Right hindlimb (tissue), 1 donor: Measurements from ENCODE around the gene A2M.

ENCODE experiments used
- DNase-seq: peaks from one replicate; pipeline ENCODE4 v3.0.0-alpha.2; 2018

Gene A2M

DNA sequence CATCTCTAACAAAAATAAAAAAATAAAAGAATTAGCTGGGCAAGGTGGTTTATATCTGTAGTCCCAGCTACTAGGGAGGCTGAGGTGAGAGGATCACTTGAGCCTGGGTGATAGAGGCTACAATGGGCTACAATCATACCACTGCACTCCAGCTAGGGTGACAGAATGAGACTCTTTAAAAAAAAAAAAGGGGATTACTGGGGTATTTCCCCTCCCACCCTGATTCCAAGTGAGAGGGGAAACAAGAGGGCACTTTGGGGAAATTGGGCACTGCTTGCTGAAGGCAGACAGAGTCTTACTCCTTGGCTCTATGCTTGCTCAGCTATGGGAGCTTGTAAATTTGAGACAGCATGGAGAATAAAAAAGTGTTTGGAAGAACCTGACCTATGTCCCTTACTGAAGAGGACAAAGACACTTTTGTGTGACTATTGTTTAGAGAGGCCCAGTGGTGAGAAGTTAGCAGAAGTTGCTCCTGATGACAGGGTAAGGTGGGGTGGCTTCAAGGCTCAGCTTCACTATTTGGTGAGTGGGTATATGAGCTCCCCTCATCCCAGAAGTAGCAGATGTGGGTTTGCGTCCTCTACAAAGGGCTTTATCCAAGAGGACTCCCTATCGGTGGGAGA, 82.3 kb downstream of the A2M start:
- no peak for DNase-seq

GRCh38 chr12:9032202-9032964, 83.3 kb downstream of the A2M start:
- no peak for DNase-seq

DNA sequence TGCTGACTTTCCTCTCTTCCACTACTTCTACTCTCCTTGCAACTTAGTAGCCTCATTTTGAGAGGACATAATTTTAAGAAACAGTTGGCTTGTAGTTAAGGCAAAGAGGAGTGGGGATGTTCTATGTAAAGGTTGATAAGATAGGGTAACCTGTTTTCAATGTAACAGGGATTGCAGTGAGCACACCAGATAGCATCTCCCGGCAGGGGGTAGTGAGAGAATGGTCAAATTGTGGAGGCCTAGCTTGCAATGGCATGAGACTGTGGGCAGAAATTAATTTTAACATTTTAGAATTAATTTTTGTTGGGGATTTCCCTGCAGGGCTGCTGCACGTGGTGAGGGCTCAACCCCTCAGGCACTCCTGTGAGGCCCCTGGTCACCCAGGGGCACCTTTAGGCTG, 84.9 kb downstream of the A2M start:
- no peak for DNase-seq

DNA sequence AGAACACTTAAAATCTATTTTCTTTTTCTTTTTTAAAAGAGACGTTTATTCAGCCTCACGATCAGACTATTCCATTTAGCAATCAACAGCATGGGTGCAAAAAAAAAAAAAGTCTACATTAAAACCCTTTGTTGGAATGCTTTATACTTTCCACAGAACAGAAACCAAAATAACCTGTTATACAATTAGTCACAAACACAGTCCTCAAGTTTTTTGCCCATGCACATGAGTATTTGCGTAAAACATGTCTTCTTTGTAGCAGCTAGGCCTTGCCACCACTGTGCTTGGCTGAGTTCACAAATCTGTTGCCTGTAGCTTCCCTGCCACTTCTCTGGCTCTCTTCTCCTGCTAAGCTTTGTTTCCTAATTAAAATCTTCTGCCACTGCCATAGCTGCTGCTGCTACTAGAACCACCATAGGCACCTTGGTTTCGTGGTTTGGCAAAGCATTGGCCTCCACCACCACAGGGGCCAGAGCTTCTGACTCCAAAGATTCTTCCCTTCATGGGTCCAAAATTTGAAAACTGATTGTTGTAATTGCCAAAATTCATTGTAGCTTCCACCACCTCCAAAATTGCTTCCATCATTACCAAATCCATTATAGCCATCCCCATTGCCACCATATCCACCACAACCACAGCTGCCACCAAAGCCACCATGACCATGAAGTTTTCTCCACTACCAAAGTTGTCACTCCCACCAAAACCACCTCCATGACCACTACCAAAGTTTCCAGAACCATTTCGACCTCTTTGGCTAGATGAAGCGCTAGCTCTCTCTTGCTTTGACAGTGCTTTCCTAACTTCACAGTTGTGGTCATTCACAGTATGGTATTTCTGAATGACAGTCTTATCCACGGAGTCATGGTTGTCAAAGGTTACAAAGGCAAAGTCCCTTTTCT, 88.3 kb downstream of the A2M start:
- DNase-seq = no peak

DNA sequence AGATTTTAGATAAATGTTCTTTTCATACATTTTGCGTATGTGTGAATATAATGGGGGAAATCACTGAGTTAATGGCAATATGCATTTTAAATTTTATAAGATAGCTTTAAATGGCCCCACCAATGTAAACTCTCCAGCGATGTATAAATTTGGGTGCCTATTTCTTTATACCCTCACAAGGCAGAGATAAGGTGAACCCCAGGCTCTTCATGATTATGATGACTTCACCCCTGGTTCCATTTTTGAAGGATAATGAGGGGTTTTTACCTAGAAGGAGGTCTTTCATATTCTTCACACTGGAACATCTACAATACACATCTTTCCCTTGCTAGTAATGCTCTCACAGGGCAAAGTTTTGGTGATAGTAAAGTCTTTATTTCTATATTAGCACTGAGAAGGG, 91.2 kb downstream of the A2M start:
- no peak for DNase-seq

DNA sequence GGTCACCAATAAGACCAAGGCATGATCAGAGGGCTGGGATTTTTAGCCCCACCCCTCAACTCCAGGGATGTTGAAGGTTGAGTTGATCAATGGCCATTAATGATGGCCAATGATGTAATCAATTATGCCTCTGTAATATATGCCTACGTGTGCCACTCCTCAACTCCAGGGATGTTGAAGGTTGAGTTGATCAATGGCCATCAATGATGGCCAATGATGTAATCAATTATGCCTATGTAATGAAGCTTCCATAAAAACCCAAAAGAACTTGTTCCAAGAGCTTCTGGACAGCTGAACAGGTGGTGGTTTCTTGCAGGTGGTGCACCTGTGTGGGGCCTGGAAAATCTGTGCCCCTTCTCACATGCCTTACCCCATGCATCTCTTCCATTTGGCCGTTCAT, 93.1 kb downstream of the A2M start:
- no peak for DNase-seq
